ENCODE data around the gene GRIK4.

- no peak for TF ChIP-seq CTCF (conservative IDR thresholded peaks at IDR 0.05)
- no peak for TF ChIP-seq EZH2 (IDR thresholded peaks at IDR 0.05; ENCODE audit: low read depth)
These were observed 3.7 kb downstream of the GRIK4 start for GRCh38 chr11:120515186-120515723.
